GM13976 (cell line): ENCODE results near the gene CCDC73.

Experiments used
- DNase-seq: peaks from one replicate; pipeline ENCODE4 v3.0.0; 2012; ENCODE audit warnings: low spot score
- in situ Hi-C: fragments of 300-500 bp; cut with MboI; formaldehyde crosslinking; loops from one replicate; pipeline ENCODE4 v1.12.0; 2022; ENCODE audit warnings: low sequenced_read_pairs, mixed read lengths, inconsistent platforms; ENCODE audit not compliant: unreplicated experiment
- TF ChIP-seq, protein P1 (sequence below): IDR thresholded peaks from 2 replicates; pipeline ENCODE4 v1.5.1; 2012; ENCODE audit warnings: borderline replicate concordance, mild to moderate bottlenecking; ENCODE audit not compliant: insufficient read depth; ENCODE audit errors: extremely low read depth, missing control alignments, control extremely low read depth

The CCDC73 gene

DNA sequence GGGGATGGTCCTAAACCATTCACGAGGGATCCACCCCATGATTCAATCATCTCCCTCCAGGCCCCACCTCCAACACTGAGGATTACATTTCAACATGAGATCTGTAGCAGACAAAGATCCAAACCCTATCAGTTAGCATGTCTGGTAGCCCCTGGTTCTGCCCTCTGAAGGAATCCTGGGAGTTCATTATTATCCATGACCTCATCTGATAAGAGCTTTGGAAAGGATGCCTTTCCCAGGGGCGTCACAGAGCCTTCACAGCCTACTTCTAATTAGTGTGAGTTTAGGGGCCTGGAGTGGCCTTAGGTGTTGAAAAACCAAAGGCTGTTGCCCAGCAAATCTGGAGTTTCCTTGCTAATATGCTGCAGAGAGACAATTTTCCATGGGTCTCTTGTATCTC lies 219.4 kb downstream of the CCDC73 start:
- no peak for DNase-seq
- in situ Hi-C loops: no loop called here
- TF ChIP-seq, protein P1, sequence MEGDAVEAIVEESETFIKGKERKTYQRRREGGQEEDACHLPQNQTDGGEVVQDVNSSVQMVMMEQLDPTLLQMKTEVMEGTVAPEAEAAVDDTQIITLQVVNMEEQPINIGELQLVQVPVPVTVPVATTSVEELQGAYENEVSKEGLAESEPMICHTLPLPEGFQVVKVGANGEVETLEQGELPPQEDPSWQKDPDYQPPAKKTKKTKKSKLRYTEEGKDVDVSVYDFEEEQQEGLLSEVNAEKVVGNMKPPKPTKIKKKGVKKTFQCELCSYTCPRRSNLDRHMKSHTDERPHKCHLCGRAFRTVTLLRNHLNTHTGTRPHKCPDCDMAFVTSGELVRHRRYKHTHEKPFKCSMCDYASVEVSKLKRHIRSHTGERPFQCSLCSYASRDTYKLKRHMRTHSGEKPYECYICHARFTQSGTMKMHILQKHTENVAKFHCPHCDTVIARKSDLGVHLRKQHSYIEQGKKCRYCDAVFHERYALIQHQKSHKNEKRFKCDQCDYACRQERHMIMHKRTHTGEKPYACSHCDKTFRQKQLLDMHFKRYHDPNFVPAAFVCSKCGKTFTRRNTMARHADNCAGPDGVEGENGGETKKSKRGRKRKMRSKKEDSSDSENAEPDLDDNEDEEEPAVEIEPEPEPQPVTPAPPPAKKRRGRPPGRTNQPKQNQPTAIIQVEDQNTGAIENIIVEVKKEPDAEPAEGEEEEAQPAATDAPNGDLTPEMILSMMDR: no peak

DNA sequence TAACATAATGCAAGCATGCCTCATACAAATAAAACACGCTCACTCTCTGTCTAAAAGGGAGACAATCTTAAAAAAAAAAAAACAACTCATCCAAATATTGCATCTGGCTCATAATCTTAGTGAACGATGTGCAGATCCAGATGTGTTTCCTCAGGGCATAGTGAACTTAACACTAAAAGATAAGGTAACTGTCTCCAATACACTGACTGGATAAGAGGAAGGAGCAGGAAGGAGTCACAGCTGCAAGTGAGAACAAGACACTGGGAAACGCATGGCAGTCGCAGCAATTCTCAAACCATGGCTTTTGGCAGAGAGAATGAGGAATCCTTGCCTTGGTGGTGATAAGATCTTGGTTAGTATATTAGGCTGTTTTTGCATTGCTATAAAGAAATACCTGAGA lies 220.0 kb downstream of the CCDC73 start:
- in situ Hi-C loops: no loop called here
- DNase-seq: no peak
- TF ChIP-seq, protein P1: no peak

DNA sequence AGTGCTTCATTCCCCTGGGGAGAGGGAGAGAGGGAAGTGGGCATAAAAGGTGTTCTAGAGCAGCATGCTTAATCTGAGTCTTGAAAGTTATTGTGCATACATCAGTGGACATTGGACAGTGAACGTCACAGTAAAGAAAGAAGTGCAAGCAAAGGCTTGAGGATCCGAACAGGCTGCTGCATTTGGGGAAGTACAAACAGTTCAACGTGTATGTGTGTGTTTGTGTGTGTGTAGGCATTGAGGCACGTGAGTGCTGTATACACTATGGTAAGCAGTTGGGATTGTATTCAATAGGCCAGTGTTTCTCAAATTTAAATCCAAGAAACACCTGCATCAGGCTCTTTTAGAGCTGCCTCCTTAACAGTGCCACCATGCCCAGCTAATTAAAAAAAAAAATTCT lies 221.2 kb downstream of the CCDC73 start:
- TF ChIP-seq, protein P1: no peak
- in situ Hi-C loops: no loop called here
- no peak for DNase-seq

DNA sequence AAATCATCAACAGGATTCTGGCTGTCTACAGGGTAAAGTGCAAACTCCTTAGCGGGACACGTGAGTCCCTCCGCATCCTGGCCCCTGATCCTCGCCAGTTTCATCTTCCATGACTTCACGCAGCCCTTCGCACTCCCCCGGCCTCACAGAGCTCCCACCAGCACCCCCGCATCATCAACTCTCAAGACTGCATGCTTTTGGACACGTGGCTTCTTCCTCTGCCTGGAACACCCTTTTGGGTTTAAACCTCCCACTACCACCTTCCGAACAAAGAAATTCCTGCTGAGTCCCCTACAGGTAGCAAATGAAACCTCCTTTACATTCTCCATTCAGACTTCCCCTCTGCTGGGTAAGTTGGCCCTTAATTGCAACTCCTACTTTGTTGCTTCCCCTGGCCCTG lies 223.4 kb downstream of the CCDC73 start:
- TF ChIP-seq, protein P1: no peak
- DNase-seq: no peak
- in situ Hi-C loops: no loop called here

DNA sequence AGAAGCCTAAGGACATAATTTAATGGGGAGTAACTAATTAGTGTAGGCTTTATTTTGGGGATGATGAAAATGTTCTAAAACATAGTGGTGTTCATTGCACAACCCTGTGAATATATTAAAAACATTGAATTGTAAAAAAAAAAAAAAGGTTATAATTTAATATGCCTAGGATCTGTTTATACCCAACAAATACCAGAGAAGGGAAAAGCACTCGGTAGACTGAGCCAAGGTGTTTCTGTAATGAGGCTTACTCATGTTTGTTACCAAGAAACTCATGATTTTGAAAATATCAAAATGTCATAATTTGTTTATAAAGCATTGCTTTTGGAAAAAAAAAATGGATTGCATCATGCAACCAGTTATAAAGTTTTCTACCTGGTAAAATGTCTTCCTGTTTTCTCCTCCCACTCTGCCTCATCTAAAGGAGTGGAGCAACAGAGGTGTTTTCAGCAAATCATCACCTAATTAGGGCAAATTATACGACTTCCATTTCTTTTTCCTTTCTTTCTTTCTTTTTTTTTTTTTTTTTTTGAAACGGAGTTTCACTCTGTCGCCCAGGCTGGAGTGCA lies 225.1 kb downstream of the CCDC73 start:
- in situ Hi-C loops: no loop called here
- no peak for DNase-seq
- TF ChIP-seq, protein P1: no peak

DNA sequence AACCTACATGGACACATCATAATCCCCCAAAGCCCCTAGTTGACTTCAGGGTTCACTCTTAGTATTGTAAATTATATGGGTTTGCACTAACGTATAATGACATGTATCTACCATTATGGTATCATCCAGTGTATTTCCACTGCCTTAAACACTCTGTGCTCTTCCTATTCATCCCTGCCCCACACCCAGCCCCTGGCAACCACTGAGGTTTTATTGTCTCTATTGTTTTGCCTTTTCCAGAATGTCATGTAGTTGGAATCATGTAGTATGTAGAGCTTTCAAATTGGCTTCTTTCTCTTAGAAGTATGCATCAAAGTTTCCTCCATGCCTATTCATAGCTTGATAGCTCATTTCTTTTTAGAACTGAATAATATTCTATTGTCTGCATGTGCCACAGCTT lies 227.3 kb downstream of the CCDC73 start:
- in situ Hi-C loops: no loop called here
- TF ChIP-seq, protein P1: no peak
- DNase-seq: no peak
